Measurements from ENCODE around the gene FHIT. TPM values are rescaled to one million over a fixed set of nuclear protein-coding genes. Genes with fewer than 3 reads are reported as not detected.

The FHIT gene
- total RNA-seq, 4 donors from 2014 or later, result 8.8 to 35.6 (median 12.6) TPM

DNA sequence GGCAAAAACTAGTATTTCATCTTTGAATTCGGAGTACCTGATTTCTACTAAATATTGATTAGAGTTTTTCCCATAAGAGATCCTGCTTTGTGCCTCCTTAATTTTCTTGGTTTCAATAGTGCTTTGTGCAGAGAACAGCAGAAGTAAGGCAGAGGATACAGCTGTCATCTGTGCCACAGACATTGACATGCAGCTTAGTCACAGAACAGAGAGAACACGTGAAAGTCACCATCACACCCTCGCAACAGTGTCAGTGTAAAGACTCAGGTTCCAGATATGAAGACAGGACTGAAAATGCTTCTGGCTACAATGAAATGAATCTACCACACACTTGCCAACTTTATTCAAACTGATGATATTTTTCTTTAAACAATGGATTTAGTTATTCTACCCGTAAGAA is 1258.7 kb downstream of the FHIT start:
- no peaks in the 10 kb centered on the region for H3K27me3 ChIP-seq
- DNase-seq (ENCODE audit: low spot score in 2 of 2), result no peak
- no peak overlapping the region for H3K27ac ChIP-seq
- H3K4me1 ChIP-seq, result no peaks in the 10 kb centered on the region
- H3K9me3 ChIP-seq, result no peaks in the 10 kb centered on the region
- no peaks in the 10 kb centered on the region for H3K36me3 ChIP-seq
- 77% methylated on average over 4 of the region's 4 CpGs for WGBS
- no peak overlapping the region for H3K4me3 ChIP-seq
- TF ChIP-seq EP300 (IDR thresholded peaks at IDR 0.05) (no peak), POLR2A (IDR thresholded peaks at IDR 0.05) (no peak), POLR2AphosphoS5 (IDR thresholded peaks at IDR 0.05) (no peak)
- TF ChIP-seq, protein P1, sequence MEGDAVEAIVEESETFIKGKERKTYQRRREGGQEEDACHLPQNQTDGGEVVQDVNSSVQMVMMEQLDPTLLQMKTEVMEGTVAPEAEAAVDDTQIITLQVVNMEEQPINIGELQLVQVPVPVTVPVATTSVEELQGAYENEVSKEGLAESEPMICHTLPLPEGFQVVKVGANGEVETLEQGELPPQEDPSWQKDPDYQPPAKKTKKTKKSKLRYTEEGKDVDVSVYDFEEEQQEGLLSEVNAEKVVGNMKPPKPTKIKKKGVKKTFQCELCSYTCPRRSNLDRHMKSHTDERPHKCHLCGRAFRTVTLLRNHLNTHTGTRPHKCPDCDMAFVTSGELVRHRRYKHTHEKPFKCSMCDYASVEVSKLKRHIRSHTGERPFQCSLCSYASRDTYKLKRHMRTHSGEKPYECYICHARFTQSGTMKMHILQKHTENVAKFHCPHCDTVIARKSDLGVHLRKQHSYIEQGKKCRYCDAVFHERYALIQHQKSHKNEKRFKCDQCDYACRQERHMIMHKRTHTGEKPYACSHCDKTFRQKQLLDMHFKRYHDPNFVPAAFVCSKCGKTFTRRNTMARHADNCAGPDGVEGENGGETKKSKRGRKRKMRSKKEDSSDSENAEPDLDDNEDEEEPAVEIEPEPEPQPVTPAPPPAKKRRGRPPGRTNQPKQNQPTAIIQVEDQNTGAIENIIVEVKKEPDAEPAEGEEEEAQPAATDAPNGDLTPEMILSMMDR (IDR thresholded peaks at IDR 0.05), result no peak

DNA sequence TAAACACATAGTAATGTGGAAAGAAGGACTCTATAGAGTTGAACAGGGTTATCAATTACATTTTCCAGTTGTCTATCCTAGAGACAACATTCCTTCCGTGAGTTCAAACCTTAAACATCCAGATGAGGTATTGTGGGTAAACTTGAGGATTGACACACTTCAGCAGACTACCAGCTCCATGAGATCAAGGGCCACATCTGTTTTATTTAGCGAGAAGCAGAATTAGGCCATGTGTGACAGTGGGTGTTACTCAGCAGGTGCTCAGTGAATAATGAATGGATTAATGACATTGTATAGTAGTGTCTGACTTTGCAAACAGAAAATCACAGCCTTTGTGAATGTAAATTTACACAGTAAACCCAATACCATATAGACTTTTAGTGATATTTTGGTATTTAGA is 1260.3 kb downstream of the FHIT start:
- H3K27me3 ChIP-seq, result no peaks in the 10 kb centered on the region
- no peaks in the 10 kb centered on the region for H3K36me3 ChIP-seq
- TF ChIP-seq EP300 (IDR thresholded peaks at IDR 0.05), result no peak
- TF ChIP-seq, protein P1 (IDR thresholded peaks at IDR 0.05), result no peak
- no peak for TF ChIP-seq POLR2A (IDR thresholded peaks at IDR 0.05)
- TF ChIP-seq POLR2AphosphoS5 (IDR thresholded peaks at IDR 0.05), result no peak
- no peak overlapping the region for H3K4me3 ChIP-seq
- no peak overlapping the region for H3K27ac ChIP-seq
- H3K9me3 ChIP-seq, result no peaks in the 10 kb centered on the region
- WGBS, result 83% methylated on average over 2 of the region's 2 CpGs
- no peaks in the 10 kb centered on the region for H3K4me1 ChIP-seq
- no peak for DNase-seq (ENCODE audit: low spot score in 2 of 2)

DNA sequence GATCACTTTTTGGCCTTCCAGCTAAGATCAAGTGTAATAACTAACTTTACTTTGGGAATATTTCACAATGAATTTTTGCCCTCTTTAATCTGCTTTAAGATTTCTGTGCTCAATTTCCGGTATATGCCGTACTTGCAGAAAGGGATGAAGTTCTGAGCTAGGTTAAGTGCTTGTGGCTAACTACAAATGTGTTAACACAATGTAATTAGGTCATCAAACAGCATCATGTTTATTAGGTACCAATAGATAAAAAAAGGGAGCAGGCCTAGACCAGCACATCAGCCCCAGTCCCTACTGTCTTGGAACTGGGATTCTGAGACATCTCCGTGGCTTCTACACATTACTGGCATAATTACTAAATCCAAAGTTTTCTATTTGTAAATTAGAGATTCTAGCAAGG is 1268.7 kb downstream of the FHIT start:
- no peaks in the 10 kb centered on the region for H3K27me3 ChIP-seq
- H3K4me3 ChIP-seq, result no peak overlapping the region
- WGBS, result 97% methylated on average over 3 of the region's 3 CpGs
- no peak for TF ChIP-seq POLR2A (IDR thresholded peaks at IDR 0.05)
- TF ChIP-seq, protein P1 (IDR thresholded peaks at IDR 0.05), result no peak
- no peak for TF ChIP-seq POLR2AphosphoS5 (IDR thresholded peaks at IDR 0.05)
- no peak for TF ChIP-seq EP300 (IDR thresholded peaks at IDR 0.05)
- no peaks in the 10 kb centered on the region for H3K9me3 ChIP-seq
- H3K4me1 ChIP-seq, result no peaks in the 10 kb centered on the region
- no peak for DNase-seq (ENCODE audit: low spot score in 2 of 2)
- H3K27ac ChIP-seq, result no peak overlapping the region
- H3K36me3 ChIP-seq, result no peaks in the 10 kb centered on the region

DNA sequence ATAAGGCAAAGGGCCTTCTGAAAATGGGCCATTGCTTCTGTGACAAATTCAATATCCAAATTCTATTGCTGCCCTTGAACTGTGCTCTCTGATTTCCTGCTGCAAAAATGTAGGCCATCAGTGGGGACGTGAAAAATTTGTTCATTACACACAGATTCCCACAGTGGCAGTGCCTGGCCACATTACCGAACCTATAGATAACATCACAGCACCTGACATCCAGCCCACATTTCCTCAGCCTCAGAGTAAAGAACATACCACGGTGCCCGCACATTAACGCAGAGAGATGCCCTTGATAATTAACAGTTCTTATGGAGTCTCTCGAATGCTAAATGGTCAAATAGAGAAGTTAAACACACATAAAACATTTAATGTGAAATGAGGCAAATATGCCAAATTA is 1269.9 kb downstream of the FHIT start:
- no peak for DNase-seq (ENCODE audit: low spot score in 2 of 2)
- Histone ChIP-seq H3K36me3 (no peaks in the 10 kb centered on the region), H3K4me3 (no peak overlapping the region), H3K9me3 (no peaks in the 10 kb centered on the region), H3K27ac (no peak overlapping the region), H3K27me3 (no peaks in the 10 kb centered on the region), H3K4me1 (no peaks in the 10 kb centered on the region)
- TF ChIP-seq EP300 (IDR thresholded peaks at IDR 0.05), result no peak
- no peak for TF ChIP-seq POLR2A (IDR thresholded peaks at IDR 0.05)
- TF ChIP-seq POLR2AphosphoS5 (IDR thresholded peaks at IDR 0.05), result no peak
- TF ChIP-seq, protein P1 (IDR thresholded peaks at IDR 0.05), result no peak
- 91% methylated on average over 6 of the region's 6 CpGs for WGBS

DNA sequence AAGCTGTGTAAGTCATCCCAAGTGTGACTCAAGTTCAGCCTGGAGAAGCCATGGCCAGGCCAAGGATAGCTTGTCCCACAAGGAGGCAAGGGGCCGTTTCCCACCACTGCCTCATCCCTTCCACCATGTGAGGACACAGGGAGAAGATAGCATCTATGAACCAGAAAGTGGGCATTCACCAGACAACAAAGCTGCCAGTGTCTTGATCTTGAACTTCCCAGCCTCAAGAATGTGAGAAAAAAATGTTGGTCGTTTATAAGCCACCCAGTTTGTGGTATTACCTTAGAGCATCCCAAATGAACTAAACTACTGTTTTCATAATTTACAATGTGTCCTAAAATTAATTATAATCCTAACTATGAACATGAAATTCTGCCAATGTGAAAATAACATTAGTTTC is 1270.7 kb downstream of the FHIT start:
- no peaks in the 10 kb centered on the region for H3K27me3 ChIP-seq
- 36% methylated on average over 2 of the region's 2 CpGs for WGBS
- TF ChIP-seq POLR2A (IDR thresholded peaks at IDR 0.05), result no peak

DNA sequence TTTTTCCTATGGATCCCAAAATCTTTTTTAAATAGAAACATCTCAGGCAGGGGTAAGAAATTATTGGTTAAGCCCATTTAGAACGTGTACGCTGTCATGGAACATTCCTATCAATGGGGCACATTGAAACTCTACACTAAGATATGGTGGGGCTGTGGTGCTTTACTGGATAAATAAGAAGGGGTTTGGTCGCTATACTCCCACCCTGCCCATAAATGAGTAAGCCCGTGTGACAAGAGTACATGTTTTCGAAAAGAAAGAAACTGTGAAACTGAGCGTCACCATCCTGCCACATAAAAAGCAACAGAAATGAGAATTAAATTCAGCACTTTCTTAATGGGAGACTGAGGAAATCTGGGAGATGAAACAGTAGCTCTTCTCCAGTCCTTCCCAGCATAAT is 1271.7 kb downstream of the FHIT start:
- Histone ChIP-seq H3K9me3 (no peaks in the 10 kb centered on the region), H3K27ac (no peak overlapping the region), H3K4me3 (no peak overlapping the region), H3K4me1 (no peaks in the 10 kb centered on the region), H3K36me3 (no peaks in the 10 kb centered on the region), H3K27me3 (no peaks in the 10 kb centered on the region)
- TF ChIP-seq POLR2A (IDR thresholded peaks at IDR 0.05) (no peak), POLR2AphosphoS5 (IDR thresholded peaks at IDR 0.05) (no peak), EP300 (IDR thresholded peaks at IDR 0.05) (no peak)
- TF ChIP-seq, protein P1 (IDR thresholded peaks at IDR 0.05), result no peak
- DNase-seq (ENCODE audit: low spot score in 2 of 2), result no peak
- 95% methylated on average over 6 of the region's 6 CpGs for WGBS

More for the DNA sequence above, 1270.7 kb downstream of the FHIT start:
- Histone ChIP-seq H3K27ac (no peak overlapping the region), H3K4me1 (no peaks in the 10 kb centered on the region), H3K9me3 (no peaks in the 10 kb centered on the region), H3K36me3 (no peaks in the 10 kb centered on the region), H3K4me3 (no peak overlapping the region)
- no peak for DNase-seq (ENCODE audit: low spot score in 2 of 2)

All from suprapubic skin (tissue), 4 donors.